ENCODE results near the gene BASP1. TPM values are rescaled to one million over a fixed set of nuclear protein-coding genes. Genes with fewer than 3 reads are reported as not detected.

BASP1 gene
- total RNA-seq (2014; rRNA removed; shearing (Covaris generic)) (89.4 and 114 TPM in 2 replicates), polyA plus RNA-seq (2016; fragmentation: Nextera tagmentation; extraction: Ambion mirVana) (84.2 and 87.5 TPM in 2 replicates)
- long read RNA-seq, partial matches to known transcripts, result 0 of 2 reads
- long read RNA-seq, other reads (novel, unspliced or antisense), result 1 of 2 reads

GRCh38 chr5:17217493-17218352, at the start of gene BASP1:
TSS of gene BASP1 (plus strand) at chr5:17217631. CDS start at chr5:17275217, 57,586 bp downstream.
- H3K9me3 Mint-ChIP-seq, result no peaks in the 10 kb centered on the region
- no peak within 1 kb of the TSS for H3K27ac ChIP-seq (ENCODE audit: low read depth)

More at GRCh38 chr5:17217493-17218352, at the start of gene BASP1:
- peak within 1 kb of the TSS; percentile 86 for H3K4me2 ChIP-seq
- ATAC-seq, result peak; percentile 19
- H3K27me3 Mint-ChIP-seq (ENCODE audit: insufficient read depth, low read depth, poor library complexity), result peaks cover 18% of the 10 kb centered on the region
- DNase-seq (ENCODE audit: low spot score), result peak; percentile 88
- H3K36me3 ChIP-seq (ENCODE audit: insufficient read depth), result no peaks in the 10 kb centered on the region
- H3K4me3 Mint-ChIP-seq, result peak within 1 kb of the TSS; percentile 91
- H3K4me3 ChIP-seq, result peak within 1 kb of the TSS; percentile 82
- TF ChIP-seq ETS1 (IDR thresholded peaks at IDR 0.05), result peak; percentile 36; the same call in 1 of the 2 replicates
- TF ChIP-seq ZNF114 (CRISPR knock-in tag; IDR thresholded peaks at IDR 0.05), result no peak
- TF ChIP-seq STAT1 (IDR thresholded peaks at IDR 0.05; ENCODE audit: unreplicated experiment), result no peak
- TF ChIP-seq NANOG (IDR thresholded peaks at IDR 0.05; ENCODE audit: borderline replicate concordance), result no peak
- no peak for TF ChIP-seq CREB1 (CRISPR knock-in tag; IDR thresholded peaks at IDR 0.05; ENCODE audit: low read depth)
- no peak for TF ChIP-seq JUNB (IDR thresholded peaks at IDR 0.05; ENCODE audit: unreplicated experiment)
- no peak for TF ChIP-seq EZH2phosphoT487 (IDR thresholded peaks at IDR 0.05; ENCODE audit: unreplicated experiment)
- no peak for TF ChIP-seq ZNF331 (CRISPR knock-in tag; IDR thresholded peaks at IDR 0.05; ENCODE audit: low read depth)
- TF ChIP-seq POLR2AphosphoS5 (IDR thresholded peaks at IDR 0.05; ENCODE audit: low read depth), result peak; percentile 58; the same call in 1 of the 2 replicates
- no peak for TF ChIP-seq ZNF462 (CRISPR knock-in tag; IDR thresholded peaks at IDR 0.05)
- H3K27me3 ChIP-seq (ENCODE audit: insufficient read depth), result no peaks in the 10 kb centered on the region
- H3K4me1 Mint-ChIP-seq, result peaks cover 55% of the 10 kb centered on the region
- H3K9me2 ChIP-seq (ENCODE audit: insufficient read depth), result no peaks in the 10 kb centered on the region
- H3K79me2 ChIP-seq (replicated peaks; ENCODE audit: insufficient read depth), result peaks cover 45% of the 10 kb centered on the region
- no peak within 1 kb of the TSS for H3K27ac Mint-ChIP-seq
- H4K20me1 ChIP-seq (replicated peaks; ENCODE audit: insufficient read depth), result peaks cover 10% of the 10 kb centered on the region
- H3K4me1 ChIP-seq (ENCODE audit: insufficient read depth), result peaks cover 64% of the 10 kb centered on the region
- peak within 1 kb of the TSS; percentile 94 for H2AFZ ChIP-seq
- no peaks in the 10 kb centered on the region for H3F3A ChIP-seq (replicated peaks; ENCODE audit: low read depth)
- H3K36me3 Mint-ChIP-seq (ENCODE audit: low read depth), result peaks cover 5% of the 10 kb centered on the region; the same call in 2 of the 3 replicates

All from GM23338 (cell line).